ENCODE results near the gene CYP1A2.

The CYP1A2 gene

DNA sequence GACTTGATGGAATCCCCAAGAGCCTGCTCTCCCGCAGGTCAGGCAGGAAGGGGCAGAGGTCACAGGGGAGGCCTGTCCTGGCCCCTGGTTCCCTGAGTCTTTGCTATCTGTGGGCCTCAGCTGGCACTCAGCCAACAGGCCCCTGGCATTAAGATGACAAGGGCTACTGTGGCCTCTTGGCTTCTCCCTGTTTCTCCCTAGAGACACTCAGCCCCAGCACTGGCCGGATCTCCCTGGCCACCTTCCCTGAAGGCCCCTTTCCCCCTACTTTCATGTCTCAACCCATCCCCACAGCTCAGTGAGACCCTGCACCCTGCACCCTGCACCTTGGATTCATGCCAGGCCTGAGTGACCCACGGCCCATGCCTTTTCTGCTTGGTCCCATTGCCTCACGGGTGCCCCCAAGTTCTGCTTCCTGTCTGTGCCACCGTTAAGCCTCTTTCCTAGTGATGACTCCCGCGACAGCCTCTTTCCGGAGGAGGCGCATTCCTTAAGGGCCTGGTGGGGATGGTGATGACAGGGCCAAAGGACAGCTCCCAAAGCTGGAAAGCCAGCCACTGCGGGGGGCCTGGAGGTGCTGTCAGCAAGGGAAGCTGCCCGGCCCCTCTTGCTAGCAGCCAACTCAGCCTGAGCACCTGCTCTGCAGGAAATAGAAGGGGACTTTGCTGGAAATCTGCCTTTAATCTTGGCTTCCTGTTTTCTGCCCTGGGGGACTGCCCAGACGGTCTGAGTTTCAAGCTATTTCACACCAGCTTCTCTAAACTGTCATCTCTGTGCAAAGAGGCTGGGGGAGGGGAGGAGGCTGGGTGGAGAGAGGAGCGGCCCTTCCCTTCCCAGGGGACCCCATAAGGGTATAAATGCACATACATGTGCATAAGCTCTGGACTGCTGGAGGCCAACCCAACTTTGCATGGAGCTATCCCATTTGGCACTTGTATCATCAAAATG, 28.4 kb downstream of the CYP1A2 start:
- Histone ChIP-seq H3K36me3 (ENCODE audit: control insufficient read depth, insufficient read depth, low read length) (no peaks in the 10 kb centered on the region), H3K4me3 (ENCODE audit: insufficient read depth, low read depth, low read length) (no peak overlapping the region), H3K27me3 (ENCODE audit: control insufficient read depth, insufficient read depth, low read length, poor library complexity, severe bottlenecking) (peaks cover 15% of the 10 kb centered on the region), H3K27ac (ENCODE audit: insufficient read depth, low read depth, low read length, poor library complexity, severe bottlenecking) (no peak overlapping the region), H3K4me1 (ENCODE audit: control insufficient read depth, insufficient read depth, low read length) (peaks cover 40% of the 10 kb centered on the region), H3K9me3 (ENCODE audit: control insufficient read depth, low read length) (no peaks in the 10 kb centered on the region)
- WGBS, 2 experiments: 38 to 45% methylated on average over 13 of the region's 13 CpGs

DNA sequence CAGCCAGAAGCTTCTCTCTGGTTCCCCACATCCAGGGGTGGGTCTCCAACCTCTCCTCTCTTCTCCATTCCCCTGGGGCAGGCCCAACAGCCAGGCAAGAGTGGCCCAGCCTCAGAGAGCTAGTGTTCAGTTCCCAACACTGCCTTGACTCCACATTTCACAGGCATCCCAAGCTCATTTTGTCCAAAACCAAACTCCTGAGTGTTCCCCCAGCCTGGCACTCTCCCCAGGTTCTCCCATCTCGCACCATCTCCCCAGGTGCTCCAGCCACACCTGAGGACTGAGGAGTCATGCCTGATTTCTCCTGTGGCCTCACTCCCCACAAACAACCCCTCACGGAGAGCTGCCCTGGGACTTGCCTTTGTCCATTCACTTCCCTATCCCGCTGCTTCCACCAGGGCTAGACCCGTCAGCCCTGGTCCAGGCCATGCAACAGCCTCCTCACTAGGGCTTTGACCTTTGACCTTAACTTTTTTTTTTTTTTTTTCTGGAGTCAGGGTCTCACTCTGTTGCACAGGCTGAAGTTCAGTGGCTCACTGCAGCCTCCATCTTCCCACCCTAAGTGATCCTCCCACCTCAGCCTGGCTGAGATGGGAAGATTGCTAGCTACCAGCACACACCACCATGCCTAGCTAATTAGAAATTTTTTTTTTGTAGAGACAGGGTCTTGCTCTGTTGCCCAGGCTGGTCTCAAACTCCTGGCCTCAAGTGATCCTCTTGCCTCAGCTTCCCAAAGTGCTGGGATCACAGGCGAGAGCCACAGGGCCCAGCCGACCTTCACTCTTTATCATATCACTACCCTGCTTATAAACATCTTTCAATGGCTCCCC, 29.3 kb downstream of the CYP1A2 start:
- Histone ChIP-seq H3K27ac (ENCODE audit: insufficient read depth, low read depth, low read length, poor library complexity, severe bottlenecking) (no peak overlapping the region), H3K27me3 (ENCODE audit: control insufficient read depth, insufficient read depth, low read length, poor library complexity, severe bottlenecking) (peaks cover 15% of the 10 kb centered on the region), H3K9me3 (ENCODE audit: control insufficient read depth, low read length) (no peaks in the 10 kb centered on the region), H3K4me1 (ENCODE audit: control insufficient read depth, insufficient read depth, low read length) (peaks cover 42% of the 10 kb centered on the region), H3K36me3 (ENCODE audit: control insufficient read depth, insufficient read depth, low read length) (no peaks in the 10 kb centered on the region), H3K4me3 (ENCODE audit: insufficient read depth, low read depth, low read length) (no peak overlapping the region)
- 78 to 81% methylated on average over 6 of the region's 6 CpGs for WGBS, 2 experiments

DNA sequence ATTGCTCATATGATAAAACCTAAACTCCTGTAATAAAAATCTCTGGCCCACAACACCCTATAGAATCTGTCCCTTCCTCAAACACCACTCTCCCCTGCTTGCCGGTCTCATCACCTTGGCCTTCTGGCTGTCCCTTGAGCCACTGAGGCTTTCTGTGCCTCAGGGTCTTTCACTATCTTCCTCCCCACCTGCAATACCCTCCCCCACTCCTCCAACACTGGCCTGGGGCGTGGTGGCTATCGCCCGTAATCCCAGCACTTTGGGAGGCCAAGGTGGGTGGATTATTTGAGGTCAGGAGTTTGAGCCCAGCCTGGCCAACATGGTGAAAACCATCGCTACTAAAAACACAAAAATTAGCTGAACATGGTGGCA, 29.9 kb downstream of the CYP1A2 start:
- H3K4me1 ChIP-seq (ENCODE audit: control insufficient read depth, insufficient read depth, low read length): peaks cover 42% of the 10 kb centered on the region
- peaks cover 15% of the 10 kb centered on the region for H3K27me3 ChIP-seq (ENCODE audit: control insufficient read depth, insufficient read depth, low read length, poor library complexity, severe bottlenecking)
- H3K4me3 ChIP-seq (ENCODE audit: insufficient read depth, low read depth, low read length): no peak overlapping the region
- no peaks in the 10 kb centered on the region for H3K36me3 ChIP-seq (ENCODE audit: control insufficient read depth, insufficient read depth, low read length)
- no peaks in the 10 kb centered on the region for H3K9me3 ChIP-seq (ENCODE audit: control insufficient read depth, low read length)
- 85 to 94% methylated on average over 5 of the region's 5 CpGs for WGBS, 2 experiments
- H3K27ac ChIP-seq (ENCODE audit: insufficient read depth, low read depth, low read length, poor library complexity, severe bottlenecking): no peak overlapping the region

DNA sequence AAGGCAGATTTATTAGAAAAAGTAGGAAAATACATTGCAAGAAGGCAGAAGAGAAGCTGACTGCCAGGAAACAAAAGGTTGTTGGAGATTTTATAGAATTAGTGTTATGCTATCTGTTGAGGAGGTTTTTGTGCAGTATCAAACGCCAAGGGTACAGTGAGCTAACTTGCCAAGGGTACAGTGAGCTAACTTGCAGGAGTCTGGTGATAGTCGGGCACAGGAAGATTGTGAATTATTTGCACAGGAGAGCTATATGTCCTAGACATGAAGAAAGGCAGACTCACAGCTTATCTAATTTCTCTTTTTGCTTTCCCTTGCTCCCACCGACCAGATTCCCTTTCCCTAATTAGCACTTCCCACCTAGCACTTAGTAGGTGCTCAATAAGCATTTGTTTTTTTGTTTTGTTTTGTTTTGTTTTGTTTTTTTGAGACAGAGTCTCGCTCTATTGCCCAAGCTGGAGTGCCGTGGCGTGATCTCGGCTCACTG, 30.6 kb downstream of the CYP1A2 start:
- no peaks in the 10 kb centered on the region for H3K36me3 ChIP-seq (ENCODE audit: control insufficient read depth, insufficient read depth, low read length)
- no peak overlapping the region for H3K27ac ChIP-seq (ENCODE audit: insufficient read depth, low read depth, low read length, poor library complexity, severe bottlenecking)
- H3K27me3 ChIP-seq (ENCODE audit: control insufficient read depth, insufficient read depth, low read length, poor library complexity, severe bottlenecking): peaks cover 15% of the 10 kb centered on the region
- H3K4me1 ChIP-seq (ENCODE audit: control insufficient read depth, insufficient read depth, low read length): peaks cover 42% of the 10 kb centered on the region
- no peak overlapping the region for H3K4me3 ChIP-seq (ENCODE audit: insufficient read depth, low read depth, low read length)
- WGBS, 2 experiments: 89 to 92% methylated on average over 7 of the region's 7 CpGs
- no peaks in the 10 kb centered on the region for H3K9me3 ChIP-seq (ENCODE audit: control insufficient read depth, low read length)

DNA sequence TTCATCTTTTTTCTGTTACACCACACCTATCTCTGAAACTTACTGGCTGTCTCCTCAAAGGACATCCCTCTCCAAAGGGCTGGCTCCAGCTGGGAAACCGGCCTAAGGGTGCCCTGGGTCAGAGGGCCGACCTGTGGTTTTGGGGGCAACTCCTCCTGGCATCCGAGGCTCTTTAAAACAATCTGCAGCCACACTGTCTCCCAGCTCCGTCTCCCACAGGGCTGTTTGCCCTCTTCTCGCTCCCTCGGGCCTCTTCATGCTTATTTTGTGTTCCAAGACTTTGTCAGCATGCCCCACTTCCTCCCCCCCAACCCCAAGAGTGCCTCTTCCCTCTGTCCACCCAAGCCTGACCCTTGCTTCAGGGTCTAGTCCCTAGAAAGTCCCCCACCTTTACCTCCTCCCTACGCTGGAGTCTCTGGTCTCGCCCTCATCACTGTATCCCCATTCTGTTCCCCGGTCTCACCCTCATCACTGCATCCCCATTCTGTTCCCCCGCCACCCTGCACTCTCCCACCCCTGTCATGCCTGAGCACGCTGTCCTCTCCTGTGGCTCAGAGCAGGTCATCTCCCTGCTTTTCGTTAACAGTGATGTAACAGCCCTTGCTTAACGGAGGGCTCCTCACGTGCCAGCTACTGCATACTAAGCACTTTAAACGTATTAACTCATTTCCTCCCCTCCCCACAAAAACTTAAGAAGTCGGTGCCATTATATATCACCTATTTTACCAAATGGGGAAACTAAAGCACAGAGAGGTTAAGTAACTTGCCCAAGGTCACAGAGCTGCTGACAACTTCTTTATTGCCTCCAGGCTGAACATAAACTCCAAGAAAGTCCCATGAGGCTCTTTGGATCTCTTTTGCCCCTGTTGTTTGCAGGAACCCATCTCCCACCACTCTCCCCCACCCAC, 32.1 kb downstream of the CYP1A2 start:
- no peaks in the 10 kb centered on the region for H3K36me3 ChIP-seq (ENCODE audit: control insufficient read depth, insufficient read depth, low read length)
- H3K9me3 ChIP-seq (ENCODE audit: control insufficient read depth, low read length): no peaks in the 10 kb centered on the region
- peaks cover 15% of the 10 kb centered on the region for H3K27me3 ChIP-seq (ENCODE audit: control insufficient read depth, insufficient read depth, low read length, poor library complexity, severe bottlenecking)
- H3K4me3 ChIP-seq (ENCODE audit: insufficient read depth, low read depth, low read length): peak overlapping the region; percentile 77
- WGBS, 2 experiments: 71 to 73% methylated on average over 16 of the region's 16 CpGs
- H3K4me1 ChIP-seq (ENCODE audit: control insufficient read depth, insufficient read depth, low read length): peaks cover 42% of the 10 kb centered on the region
- H3K27ac ChIP-seq (ENCODE audit: insufficient read depth, low read depth, low read length, poor library complexity, severe bottlenecking): no peak overlapping the region

DNA sequence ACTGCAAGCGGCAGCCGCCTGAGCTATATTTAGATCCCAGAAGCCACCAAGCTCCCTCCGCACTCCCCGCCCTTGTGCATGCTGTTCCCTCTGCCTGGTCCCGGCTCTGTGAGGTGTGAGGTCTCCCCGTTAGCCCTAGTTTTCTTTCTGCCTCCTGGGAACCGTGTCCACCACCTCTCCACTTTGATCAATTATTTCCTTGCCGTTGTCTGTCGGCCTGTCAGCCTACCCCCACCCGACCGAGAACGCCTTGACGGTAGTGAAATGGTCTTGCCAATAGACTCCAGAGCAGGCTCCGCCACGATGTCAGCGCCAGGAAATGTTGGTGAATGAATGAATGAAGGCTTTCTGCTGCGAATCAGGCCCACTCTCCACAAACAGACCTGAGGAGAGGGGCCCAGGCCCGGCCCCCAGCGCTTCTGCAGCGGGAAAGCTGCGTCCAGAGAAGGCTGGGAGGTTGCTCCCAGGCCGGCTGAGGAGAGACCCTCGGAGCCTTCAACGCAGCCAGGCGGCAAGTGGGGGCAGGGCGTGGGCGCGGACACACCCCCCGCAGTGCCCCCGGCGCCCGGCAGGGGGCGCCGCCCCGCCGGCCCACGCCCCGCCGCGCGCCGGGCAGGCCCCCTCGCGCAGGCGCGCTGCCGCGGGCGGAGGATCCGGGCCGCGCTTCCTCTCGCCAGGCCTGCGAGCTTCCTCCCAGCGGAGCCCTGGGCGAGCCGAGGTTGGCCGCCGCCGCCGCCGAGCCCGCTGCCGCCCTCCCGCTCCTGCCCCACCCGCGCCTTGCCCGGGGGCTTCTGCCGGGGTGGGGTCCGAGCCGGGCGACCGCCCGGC, 33.0 kb downstream of the CYP1A2 start, which contains the start of gene CSK:
Gene CSK, plus strand, starts transcription at position 650 of the 828 bp plus-strand sequence. CDS start 16,218 bp downstream, outside the sequence.
- WGBS, 2 experiments: 2 to 3% methylated on average over 74 of the region's 74 CpGs
- Histone ChIP-seq H3K4me3 (ENCODE audit: insufficient read depth, low read depth, low read length) (peak within 1 kb of the TSS; percentile 77), H3K27ac (ENCODE audit: insufficient read depth, low read depth, low read length, poor library complexity, severe bottlenecking) (no peak within 1 kb of the TSS), H3K36me3 (ENCODE audit: control insufficient read depth, insufficient read depth, low read length) (no peaks in the 10 kb centered on the region), H3K4me1 (ENCODE audit: control insufficient read depth, insufficient read depth, low read length) (peaks cover 39% of the 10 kb centered on the region), H3K27me3 (ENCODE audit: control insufficient read depth, insufficient read depth, low read length, poor library complexity, severe bottlenecking) (peaks cover 15% of the 10 kb centered on the region), H3K9me3 (ENCODE audit: control insufficient read depth, low read length) (no peaks in the 10 kb centered on the region)

DNA sequence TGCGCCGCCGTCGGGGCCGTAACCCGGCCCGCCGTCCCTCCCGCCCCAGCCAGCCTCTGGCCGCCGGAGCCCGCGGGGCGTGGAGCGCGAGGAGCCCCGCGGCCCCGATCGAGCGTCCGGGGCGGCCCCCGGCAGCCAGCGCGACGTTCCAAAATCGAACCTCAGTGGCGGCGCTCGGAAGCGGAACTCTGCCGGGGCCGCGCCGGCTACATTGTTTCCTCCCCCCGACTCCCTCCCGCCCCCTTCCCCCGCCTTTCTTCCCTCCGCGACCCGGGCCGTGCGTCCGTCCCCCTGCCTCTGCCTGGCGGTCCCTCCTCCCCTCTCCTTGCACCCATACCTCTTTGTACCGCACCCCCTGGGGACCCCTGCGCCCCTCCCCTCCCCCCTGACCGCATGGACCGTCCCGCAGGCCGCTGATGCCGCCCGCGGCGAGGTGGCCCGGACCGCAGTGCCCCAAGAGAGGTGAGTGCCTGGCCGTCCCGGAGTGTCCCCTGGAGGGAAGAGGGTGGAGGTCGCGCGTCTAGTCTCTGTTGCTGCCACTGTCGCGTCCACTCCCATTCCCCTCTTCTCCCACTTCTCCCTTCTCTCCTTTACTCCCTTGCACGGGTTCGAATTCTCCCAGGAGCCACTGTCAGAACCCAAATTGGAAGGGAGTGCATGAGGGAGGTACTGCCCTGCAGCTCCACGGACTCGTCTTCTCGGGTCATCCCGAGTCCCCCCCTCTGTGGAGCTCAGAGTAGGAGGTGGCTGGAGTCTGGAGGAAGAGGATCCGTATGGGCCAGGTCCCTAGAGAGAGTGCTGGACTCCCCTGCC, 33.8 kb downstream of the CYP1A2 start:
- peaks cover 34% of the 10 kb centered on the region for H3K4me1 ChIP-seq (ENCODE audit: control insufficient read depth, insufficient read depth, low read length)
- no peak overlapping the region for H3K27ac ChIP-seq (ENCODE audit: insufficient read depth, low read depth, low read length, poor library complexity, severe bottlenecking)
- H3K9me3 ChIP-seq (ENCODE audit: control insufficient read depth, low read length): no peaks in the 10 kb centered on the region
- peak overlapping the region; percentile 77 for H3K4me3 ChIP-seq (ENCODE audit: insufficient read depth, low read depth, low read length)
- H3K27me3 ChIP-seq (ENCODE audit: control insufficient read depth, insufficient read depth, low read length, poor library complexity, severe bottlenecking): peaks cover 15% of the 10 kb centered on the region
- WGBS, 2 experiments: 1% methylated on average over 67 to 72 of the region's 72 CpGs
- no peaks in the 10 kb centered on the region for H3K36me3 ChIP-seq (ENCODE audit: control insufficient read depth, insufficient read depth, low read length)

DNA sequence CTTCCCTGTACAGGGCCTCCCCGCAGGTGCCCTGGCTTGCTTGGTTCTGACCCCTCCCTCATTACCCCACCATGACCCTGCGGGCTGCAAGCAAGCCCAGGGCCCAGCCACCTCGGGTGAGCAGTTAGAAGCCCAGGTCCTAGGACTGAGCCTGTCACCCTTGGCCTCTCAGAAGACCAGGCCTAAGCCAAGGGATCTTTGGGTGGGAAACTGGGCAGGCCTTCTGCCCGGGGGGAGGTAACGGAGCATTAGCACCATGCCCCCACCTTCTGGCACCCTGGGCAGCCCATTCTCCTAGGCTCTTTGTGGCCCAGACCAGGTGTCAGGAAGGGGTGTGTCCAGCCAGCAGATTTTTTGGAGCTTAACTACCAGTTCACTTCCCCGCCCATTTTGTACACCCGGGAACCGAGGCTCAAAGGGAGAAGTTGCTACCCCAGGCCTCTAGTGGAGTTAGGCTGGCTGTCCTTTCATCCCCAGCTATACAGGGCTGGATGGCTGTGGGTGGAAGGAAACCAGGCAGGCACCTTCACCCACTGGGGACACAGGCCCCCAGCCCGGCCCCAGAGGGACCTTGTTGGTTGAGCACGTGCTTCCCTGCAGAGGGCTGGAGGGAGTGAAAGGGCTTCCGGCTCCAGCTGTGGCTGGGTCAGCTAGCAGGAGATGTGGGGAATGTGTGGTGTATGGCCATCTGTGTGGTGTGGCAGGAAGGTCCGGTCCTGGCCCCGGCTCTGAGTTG, 34.6 kb downstream of the CYP1A2 start:
- Histone ChIP-seq H3K27ac (ENCODE audit: insufficient read depth, low read depth, low read length, poor library complexity, severe bottlenecking) (no peak overlapping the region), H3K9me3 (ENCODE audit: control insufficient read depth, low read length) (no peaks in the 10 kb centered on the region), H3K4me3 (ENCODE audit: insufficient read depth, low read depth, low read length) (peak overlapping the region; percentile 77), H3K36me3 (ENCODE audit: control insufficient read depth, insufficient read depth, low read length) (no peaks in the 10 kb centered on the region), H3K27me3 (ENCODE audit: control insufficient read depth, insufficient read depth, low read length, poor library complexity, severe bottlenecking) (peaks cover 15% of the 10 kb centered on the region), H3K4me1 (ENCODE audit: control insufficient read depth, insufficient read depth, low read length) (peaks cover 34% of the 10 kb centered on the region)
- WGBS, 2 experiments: 40 to 44% methylated on average over 13 of the region's 13 CpGs

Data from ectodermal cell (in vitro differentiated cells).